GM18499 (cell line): ENCODE results near the gene MS4A15.

Experiments used
- ATAC-seq: cut with Tn5 transposase; IDR thresholded peaks from one replicate; pipeline ENCODE4 v1.9.1; 2021; ENCODE audit warnings: moderate number of reproducible peaks; ENCODE audit not compliant: insufficient read depth, unreplicated experiment

The MS4A15 gene

GRCh38 chr11:60774726-60775125 lies 18.1 kb downstream of the MS4A15 start:
- no peak for ATAC-seq

GRCh38 chr11:60775420-60775961 lies 18.8 kb downstream of the MS4A15 start:
- peak; percentile 79 for ATAC-seq

- no peak for ATAC-seq
Measured at GRCh38 chr11:60776167-60776566, 19.5 kb downstream of the MS4A15 start.

GRCh38 chr11:60777106-60777505 lies 20.4 kb downstream of the MS4A15 start:
- ATAC-seq: no peak

GRCh38 chr11:60777572-60777971 lies 20.9 kb downstream of the MS4A15 start:
- ATAC-seq: no peak

GRCh38 chr11:60780065-60780464 lies 23.4 kb downstream of the MS4A15 start:
- no peak for ATAC-seq

- no peak for ATAC-seq
Measured at GRCh38 chr11:60780774-60781173, 24.1 kb downstream of the MS4A15 start.

GRCh38 chr11:60781286-60781980 lies 24.8 kb downstream of the MS4A15 start:
- no peak for ATAC-seq

GRCh38 chr11:60781981-60782316 lies 25.3 kb downstream of the MS4A15 start:
- ATAC-seq: no peak

- no peak for ATAC-seq
Measured at GRCh38 chr11:60782393-60783140, 25.9 kb downstream of the MS4A15 start.

GRCh38 chr11:60783141-60783484 lies 26.4 kb downstream of the MS4A15 start:
- ATAC-seq: no peak

- no peak for ATAC-seq
Measured at GRCh38 chr11:60783911-60784310, 27.2 kb downstream of the MS4A15 start.

- no peak for ATAC-seq
Measured at GRCh38 chr11:60785136-60785535, 28.5 kb downstream of the MS4A15 start, which contains the start of gene MS4A10. MS4A10 (plus strand) TSS chr11:60785333; CDS start chr11:60790336, 5,003 bp downstream.

GRCh38 chr11:60785806-60786361 lies 29.2 kb downstream of the MS4A15 start:
- no peak for ATAC-seq

- no peak for ATAC-seq
Measured at GRCh38 chr11:60786811-60787567, 30.3 kb downstream of the MS4A15 start.

GRCh38 chr11:60788401-60789125 lies 31.9 kb downstream of the MS4A15 start:
- ATAC-seq: no peak

GRCh38 chr11:60790726-60791125 lies 34.1 kb downstream of the MS4A15 start:
- ATAC-seq: no peak

GRCh38 chr11:60791153-60791933 lies 34.7 kb downstream of the MS4A15 start:
- no peak for ATAC-seq

GRCh38 chr11:60792521-60792920 lies 35.9 kb downstream of the MS4A15 start:
- no peak for ATAC-seq
